HTERT RPE-1 (cell line): Measurements from ENCODE around the gene FBXO38.
"Not testable (repeated sequence)": the region's sequence is repeated elsewhere in the genome, so short reads cannot be mapped to it uniquely, and the experiment has no call there.

Experiments used
- in situ Hi-C: fragments of 300-500 bp; cut with MboI; formaldehyde crosslinking; loops from 4 replicates; pipeline ENCODE4 v1.14.3; 2020; ENCODE audit warnings: low sequenced_read_pairs

The FBXO38 gene

DNA sequence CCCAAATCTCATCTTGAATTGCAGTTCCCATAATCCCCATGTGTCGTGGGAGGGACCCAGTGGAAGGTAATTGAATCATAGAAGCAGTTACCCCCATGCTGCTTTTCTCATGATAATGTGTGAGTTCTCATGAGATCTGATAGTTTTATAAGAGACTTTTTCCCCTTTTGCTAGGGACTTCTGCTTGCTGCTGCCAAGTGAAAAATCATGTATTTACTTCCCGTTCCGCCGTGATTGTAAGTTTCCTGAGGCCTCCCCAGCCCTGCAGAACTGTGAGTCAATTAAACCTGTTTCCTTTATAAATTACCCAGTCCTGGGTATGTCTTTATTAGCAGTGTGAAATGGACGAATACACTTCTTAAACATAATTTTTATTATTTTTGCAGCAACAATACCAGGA lies 85.0 kb downstream of the FBXO38 start:
- in situ Hi-C loops = not testable (repeated sequence)

DNA sequence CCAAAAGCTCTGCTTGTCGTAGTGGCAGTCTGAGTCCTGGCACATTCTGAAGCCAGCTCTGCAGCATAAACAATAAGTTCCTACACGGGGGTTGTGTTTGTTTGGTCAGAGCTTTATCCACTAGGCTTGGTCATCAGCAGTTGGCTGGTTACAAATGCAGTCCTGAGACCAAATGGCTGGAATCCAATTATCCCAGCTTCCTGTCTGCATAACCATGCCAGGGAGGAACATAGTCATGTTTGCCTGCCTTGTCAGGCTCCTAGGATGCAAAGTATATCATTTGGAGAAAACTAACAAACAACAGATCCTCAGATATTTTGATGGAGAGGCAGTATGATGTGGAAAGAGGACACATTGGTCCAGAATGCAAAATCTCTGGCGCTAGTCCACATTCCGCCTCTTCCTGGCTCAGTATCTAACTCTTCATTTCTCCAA lies 85.8 kb downstream of the FBXO38 start:
- in situ Hi-C loops = no loop called here

DNA sequence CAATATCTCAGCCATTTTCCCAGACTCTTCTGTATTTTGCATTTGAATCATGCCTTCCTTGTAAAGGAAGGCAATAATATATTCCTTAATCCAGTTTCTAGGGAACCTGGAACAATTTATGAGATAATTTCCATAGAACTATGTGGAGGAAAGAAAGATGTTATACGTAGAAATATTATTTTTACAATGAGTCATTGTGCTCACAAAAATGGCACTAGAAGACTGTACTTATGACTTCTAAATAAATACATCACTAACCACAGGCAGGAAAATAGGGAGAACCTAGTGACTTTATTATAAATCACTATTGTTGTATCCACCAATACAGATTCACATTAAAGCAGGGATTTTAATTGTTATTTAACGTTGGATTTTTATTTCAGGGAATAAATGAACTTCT lies 87.6 kb downstream of the FBXO38 start:
- in situ Hi-C loops = no loop called here

DNA sequence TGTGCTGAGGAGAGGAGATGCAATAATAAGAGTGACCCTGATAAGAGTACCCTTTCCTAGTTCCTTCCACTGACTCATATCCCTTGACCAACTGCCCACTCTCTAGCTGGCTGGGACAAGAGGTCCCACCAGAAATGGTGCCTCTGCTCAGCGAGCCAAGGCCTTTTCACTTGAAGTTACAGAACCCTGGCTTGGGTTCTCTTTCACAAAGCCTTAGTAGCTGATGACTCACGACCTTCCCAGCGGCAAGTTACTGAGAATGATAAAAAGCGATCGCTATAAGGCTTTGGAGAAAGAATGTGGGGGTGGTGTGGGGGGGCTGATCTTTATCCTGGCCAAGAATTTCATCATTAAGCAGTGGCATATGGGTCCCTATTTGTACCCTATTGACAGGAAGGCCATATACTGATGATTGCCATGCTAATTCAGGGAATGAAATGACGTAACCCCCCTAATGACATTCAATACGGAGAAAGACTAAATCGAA lies 90.3 kb downstream of the FBXO38 start:
- in situ Hi-C loops = no loop called here

DNA sequence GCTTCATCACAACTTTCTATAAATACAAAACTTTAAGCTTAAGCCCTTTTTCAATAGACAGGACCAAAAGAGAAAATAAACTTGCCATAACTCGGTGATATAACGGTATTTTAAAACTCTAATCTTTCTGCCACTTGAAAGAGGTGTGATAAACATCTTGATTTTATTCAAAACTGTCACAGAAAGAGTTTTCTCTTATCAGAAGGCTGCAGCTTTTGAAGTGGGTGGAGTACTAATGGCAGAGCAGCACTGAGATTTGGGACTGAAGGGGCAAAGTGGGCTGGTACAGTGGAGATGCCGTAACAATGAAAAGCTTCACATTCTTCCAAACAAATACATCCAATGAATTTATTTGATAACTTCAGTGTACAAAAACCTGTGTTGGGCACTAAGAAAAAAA lies 92.5 kb downstream of the FBXO38 start:
- in situ Hi-C loops = no loop called here

DNA sequence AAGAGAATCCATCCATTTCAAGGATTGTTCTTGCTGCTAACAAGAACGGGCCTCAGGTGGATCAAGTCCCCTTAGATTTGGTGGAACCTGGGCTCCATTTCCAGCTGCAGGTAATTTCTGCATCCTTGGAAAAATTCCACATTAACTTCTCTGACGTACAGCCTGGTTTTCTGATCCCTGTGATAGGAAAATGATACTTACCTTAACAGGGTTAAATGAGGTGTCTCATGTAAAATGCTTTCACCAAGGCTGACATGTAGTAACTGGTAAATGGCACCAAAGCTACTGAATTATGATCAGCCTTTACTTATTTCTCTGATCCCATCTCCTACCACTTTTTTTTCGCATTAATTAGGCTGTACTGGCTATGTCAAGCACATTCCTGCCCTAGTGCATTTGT lies 93.7 kb downstream of the FBXO38 start:
- in situ Hi-C loops = no loop called here

DNA sequence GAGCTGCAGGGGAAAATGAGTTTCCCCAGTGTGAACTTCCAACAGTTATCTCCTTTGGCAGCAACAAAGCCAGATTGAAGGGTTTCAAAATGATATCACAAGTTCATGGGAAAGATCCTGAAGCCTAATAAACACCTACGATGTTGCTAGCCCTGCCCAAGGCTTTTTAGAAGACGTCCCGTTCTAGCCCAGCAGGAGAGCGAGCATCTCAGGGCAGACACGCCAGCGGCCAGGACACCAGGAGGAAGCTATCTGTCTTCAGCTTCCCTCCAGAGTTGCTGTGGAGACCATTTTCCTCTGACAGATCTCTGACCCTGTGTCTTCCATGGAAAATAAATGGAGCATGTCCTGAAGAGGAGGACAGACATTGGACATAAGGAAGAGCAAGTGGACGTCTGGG lies 98.4 kb downstream of the FBXO38 start:
- in situ Hi-C loops = no loop called here

DNA sequence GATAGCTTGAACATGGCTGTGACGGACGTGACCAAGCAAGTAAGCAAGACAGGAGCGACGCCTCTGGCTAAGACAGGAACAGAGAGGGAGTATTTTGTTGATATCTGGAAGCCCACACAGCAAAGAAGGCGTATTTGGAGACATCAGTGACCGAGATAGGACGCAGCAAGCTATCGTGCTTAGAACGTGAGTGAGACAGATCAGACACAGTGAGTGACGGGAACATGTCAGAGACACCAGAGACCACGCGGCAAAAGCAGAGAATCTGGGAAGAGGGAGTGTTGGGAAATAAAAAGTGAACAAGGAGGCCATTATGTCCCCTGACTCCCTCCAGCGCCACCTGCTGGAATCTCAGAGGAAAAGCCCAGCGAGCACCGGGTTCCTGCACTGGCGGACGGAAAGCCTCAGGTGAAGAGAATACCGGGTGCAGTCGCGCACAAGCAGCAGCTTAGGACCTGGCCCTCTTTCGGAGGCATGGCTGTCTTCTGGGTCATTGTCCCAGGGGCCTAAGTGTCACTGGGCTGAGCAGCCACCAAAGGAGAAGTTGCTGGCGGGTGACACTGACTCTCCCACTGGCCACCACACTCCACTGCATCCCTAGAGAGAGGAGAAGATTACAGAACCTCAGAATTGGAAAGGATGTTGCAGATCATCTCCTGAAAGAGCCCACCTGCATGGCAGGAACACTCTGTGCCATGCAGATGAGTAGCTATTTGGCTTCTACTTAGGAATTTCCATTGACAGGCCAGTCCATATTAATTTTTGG lies 99.1 kb downstream of the FBXO38 start:
- in situ Hi-C loops = no loop called here

DNA sequence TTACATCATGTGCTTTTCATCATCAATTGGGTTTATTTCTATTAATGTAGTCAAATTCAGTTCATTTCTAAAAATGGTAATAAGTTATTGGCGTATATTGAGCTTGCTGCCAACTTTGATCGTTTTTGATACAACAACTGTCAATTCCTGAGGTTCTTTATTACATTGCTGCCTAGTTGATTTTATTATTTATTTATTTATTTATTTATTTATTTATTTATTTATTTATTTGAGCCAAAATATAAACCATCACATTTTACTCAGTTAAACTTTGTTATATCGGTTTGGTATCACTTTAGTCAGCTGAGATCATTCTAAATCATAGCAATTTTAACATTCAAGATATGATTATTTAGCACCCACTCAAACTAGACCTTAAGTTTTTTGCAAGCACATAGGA lies 100.0 kb downstream of the FBXO38 start:
- in situ Hi-C loops = no loop called here

DNA sequence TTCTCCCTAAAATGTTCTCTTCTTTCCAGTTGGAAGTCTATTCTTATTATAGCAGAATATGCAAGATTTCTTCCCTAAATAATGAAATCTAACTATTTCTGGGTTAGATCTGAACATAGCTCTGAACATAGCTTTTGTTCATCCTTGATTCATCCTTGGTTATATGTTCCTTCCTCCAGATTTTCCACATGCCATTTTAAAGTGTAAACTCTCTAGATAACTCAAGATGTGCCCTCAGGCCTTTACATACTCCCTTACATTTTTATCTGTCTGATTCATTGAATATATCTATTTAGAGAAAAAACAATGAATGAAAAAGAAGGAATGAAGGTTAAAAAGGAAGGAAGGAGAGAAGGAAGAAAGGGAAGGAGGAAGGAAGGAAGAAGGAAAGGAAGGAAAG lies 100.9 kb downstream of the FBXO38 start:
- in situ Hi-C loops = no loop called here

DNA sequence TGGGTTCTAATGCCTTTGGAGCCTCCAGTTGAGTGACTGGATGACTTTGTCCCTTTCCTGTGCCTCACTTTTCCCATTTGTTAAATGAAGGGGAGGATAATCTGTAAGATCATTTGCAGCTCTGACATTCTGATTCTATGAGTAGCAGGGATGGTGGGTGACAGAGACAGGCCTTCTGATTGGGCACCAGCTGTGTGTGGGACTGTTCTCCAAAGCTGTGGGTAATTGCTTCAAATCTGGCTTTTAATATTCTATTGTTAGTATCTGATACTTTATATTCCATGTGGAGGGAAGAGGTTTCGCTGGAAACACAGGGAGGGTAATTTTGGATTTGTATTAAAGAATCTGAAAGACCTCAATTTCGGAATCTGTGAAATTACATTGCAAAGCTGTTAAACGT lies 102.7 kb downstream of the FBXO38 start:
- in situ Hi-C loops = no loop called here

DNA sequence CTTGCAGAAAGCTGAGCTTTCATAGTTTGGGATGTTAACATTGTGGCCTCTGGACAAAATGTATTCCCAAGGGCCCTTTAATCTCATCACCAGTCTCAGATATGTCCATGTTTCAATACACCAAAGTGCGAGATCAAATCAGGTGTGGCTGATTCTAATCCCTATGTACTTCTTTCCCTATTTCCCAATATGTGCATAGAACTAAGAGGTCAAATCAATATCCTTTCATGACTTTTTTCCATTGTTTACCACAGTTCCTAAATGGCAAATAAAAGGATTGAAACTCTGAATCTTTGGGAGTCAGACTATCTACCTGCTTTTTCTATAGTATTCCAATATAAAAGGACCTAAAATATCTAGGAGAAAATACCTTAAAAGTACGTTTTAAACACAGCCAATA lies 105.0 kb downstream of the FBXO38 start:
- in situ Hi-C loops = no loop called here

DNA sequence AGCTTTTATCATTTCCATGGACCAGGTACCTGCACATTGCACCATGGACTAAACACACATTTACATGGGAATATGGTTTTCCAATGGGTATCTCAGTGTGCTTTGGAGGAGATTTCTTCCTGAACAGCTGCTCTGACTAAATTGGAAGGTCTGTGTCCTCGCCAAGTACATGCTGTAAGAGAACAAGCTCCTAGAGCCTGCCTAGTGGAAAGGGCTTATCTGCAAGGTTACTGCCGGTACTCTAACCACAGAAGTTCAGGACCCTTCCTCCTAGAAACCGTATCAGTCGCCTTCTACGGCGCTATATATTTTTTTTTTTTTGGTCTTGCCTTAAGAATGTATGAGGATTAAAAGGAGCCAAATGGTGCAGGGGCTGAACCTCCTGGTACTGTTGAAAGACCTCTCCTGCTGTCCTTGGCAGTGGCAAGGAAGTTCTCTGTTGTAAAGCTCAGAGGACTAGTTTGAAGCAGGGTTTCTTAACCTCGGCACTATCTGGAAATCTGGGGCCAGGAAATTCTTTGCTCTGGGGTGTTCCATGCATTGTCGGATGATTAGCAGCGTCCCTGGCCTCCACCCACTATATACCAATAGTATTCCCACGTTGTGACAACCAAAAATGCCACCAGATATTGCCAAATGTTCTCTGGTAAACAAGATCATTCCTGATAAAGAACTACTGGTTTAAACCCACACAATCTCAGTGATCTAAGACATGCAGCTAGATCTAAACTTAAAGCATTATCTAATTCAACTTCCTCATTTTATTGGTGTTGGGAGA lies 107.4 kb downstream of the FBXO38 start:
- in situ Hi-C loops = no loop called here

DNA sequence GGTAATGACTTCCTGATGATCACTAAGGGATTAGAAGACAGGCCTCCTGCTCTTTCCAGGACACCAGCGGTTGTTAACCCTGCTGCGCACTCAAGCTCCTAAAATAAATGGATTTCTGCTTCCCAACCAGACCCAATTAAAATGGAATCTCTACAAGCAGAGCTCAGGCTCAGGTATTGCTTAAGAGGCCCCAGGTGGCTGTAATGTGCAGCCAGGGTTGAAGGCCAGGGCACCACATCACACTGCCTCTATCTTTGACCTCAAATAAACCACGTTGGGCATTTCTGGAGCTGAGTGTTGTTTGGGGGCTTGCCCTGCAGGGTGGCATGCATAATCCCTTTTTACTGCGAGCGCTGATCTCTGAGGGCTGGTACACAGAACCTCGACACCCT lies 108.0 kb downstream of the FBXO38 start:
- in situ Hi-C loops = no loop called here

DNA sequence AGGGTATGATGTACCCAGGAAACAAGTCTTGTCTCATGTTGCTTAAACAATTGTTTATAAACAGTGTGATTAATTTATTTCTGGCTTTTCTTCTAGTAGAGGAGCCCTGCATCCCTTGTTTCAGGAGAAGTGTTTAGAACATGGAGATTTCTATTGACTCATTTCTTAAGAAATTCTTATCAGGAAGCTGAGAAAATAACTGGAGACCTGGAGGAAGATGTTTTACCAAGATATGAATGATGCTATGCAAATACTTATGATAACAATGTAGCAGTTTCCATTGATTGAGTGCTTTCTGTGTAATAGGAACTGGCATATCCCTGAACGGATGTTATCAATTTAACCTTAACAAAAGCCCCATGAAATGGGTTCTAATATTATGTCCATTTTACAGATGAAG lies 108.6 kb downstream of the FBXO38 start:
- in situ Hi-C loops = no loop called here
